Measurements from ENCODE around the gene MMS19.

MMS19 gene

GRCh38 chr10:97525086-97525485 is 26.9 kb upstream of the MMS19 start:
- TF ChIP-seq TAF1 (IDR thresholded peaks at IDR 0.05; ENCODE audit: borderline replicate concordance, insufficient read depth, low read length), result no peak
- TF ChIP-seq SIN3A (IDR thresholded peaks at IDR 0.05; ENCODE audit: borderline replicate concordance, insufficient read depth, low read length), result no peak
- no peak for TF ChIP-seq FOXP2 (optimal IDR thresholded peaks at IDR 0.05; ENCODE audit: borderline replicate concordance, extremely low read depth, extremely low read length, insufficient read depth)
- TF ChIP-seq REST (IDR thresholded peaks at IDR 0.05; ENCODE audit: insufficient read depth in 1 of 2, low read depth in 2 of 2, low read length in 2 of 2), result no peak
- TF ChIP-seq POLR2AphosphoS5 (IDR thresholded peaks at IDR 0.05; ENCODE audit: low read depth, low read length), result no peak

DNA sequence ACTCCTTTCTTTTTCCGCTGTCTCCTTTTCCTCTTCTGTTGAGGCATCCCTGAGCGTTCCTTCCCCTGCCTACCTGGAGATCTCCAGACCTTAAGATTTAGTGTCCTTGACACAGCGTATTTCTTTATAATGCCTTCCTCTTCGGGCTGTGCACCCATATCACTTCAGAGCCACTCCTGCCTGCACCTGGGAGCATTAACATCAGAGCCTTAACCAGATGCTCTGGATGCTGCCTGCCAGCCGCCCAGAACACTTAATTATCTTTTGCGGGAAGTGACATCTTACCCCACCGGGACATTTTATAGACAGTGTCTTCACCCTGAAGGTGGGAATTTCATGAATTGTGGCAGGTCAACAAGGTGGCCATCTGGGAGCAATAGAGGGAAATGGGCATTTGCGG is 24.7 kb upstream of the MMS19 start:
- TF ChIP-seq TAF1 (IDR thresholded peaks at IDR 0.05; ENCODE audit: borderline replicate concordance, insufficient read depth, low read length), result no peak
- TF ChIP-seq SIN3A (IDR thresholded peaks at IDR 0.05; ENCODE audit: borderline replicate concordance, insufficient read depth, low read length), result no peak
- no peak for TF ChIP-seq REST (IDR thresholded peaks at IDR 0.05; ENCODE audit: insufficient read depth in 1 of 2, low read depth in 2 of 2, low read length in 2 of 2)

- TF ChIP-seq FOXP2 (optimal IDR thresholded peaks at IDR 0.05; ENCODE audit: borderline replicate concordance, extremely low read depth, extremely low read length, insufficient read depth) (no peak), POLR2AphosphoS5 (IDR thresholded peaks at IDR 0.05; ENCODE audit: low read depth, low read length) (no peak), REST (IDR thresholded peaks at IDR 0.05; ENCODE audit: insufficient read depth in 1 of 2, low read depth in 2 of 2, low read length in 2 of 2) (no peak), SIN3A (IDR thresholded peaks at IDR 0.05; ENCODE audit: borderline replicate concordance, insufficient read depth, low read length) (no peak), TAF1 (IDR thresholded peaks at IDR 0.05; ENCODE audit: borderline replicate concordance, insufficient read depth, low read length) (no peak)
These were observed 23.8 kb upstream of the MMS19 start for GRCh38 chr10:97522071-97522470.

GRCh38 chr10:97520978-97521761 is 22.9 kb upstream of the MMS19 start:
- TF ChIP-seq FOXP2 (optimal IDR thresholded peaks at IDR 0.05; ENCODE audit: borderline replicate concordance, extremely low read depth, extremely low read length, insufficient read depth) (no peak), POLR2AphosphoS5 (IDR thresholded peaks at IDR 0.05; ENCODE audit: low read depth, low read length) (no peak)

DNA sequence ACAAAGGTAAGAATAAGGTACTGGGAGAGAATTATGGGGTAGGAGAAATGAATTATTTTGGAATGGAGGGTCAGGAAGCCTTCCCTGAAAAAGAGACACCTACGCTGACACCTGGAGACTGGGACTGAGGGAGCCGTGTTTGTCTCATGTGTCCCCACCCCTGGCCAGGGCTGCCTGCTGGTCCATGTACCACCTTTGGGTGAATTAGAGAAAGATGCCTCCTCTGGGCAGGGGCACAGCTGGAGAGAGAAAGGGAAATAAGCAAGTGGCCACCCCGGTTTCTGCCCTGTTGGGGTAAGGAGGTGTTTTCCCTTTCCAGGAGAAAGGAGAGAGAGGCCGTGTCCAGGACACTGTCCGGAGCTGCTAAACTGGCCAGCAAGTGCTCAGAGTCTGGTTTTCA is 22.3 kb upstream of the MMS19 start:
- TF ChIP-seq POLR2AphosphoS5 (IDR thresholded peaks at IDR 0.05; ENCODE audit: low read depth, low read length), result no peak
- no peak for TF ChIP-seq SIN3A (IDR thresholded peaks at IDR 0.05; ENCODE audit: borderline replicate concordance, insufficient read depth, low read length)
- no peak for TF ChIP-seq FOXP2 (optimal IDR thresholded peaks at IDR 0.05; ENCODE audit: borderline replicate concordance, extremely low read depth, extremely low read length, insufficient read depth)
- no peak for TF ChIP-seq REST (IDR thresholded peaks at IDR 0.05; ENCODE audit: insufficient read depth in 1 of 2, low read depth in 2 of 2, low read length in 2 of 2)

Data from PFSK-1 (cell line).